H1 (cell line): ENCODE results near the gene PAQR7. TPM values are rescaled to one million over a fixed set of nuclear protein-coding genes. Genes with fewer than 3 reads are reported as not detected.

Source experiments
- SIN3A ChIP-seq, 2 experiments: IDR thresholded peaks in 1 of 2; conservative IDR thresholded peaks in 1 of 2; 2 replicates each; pipeline ENCODE4 v1.6.1; 2011 to 2012; ENCODE audit warnings: low read length in 2 of 2, improper control_type of control experiment in 1 of 2, low read depth in 1 of 2, mild to moderate bottlenecking in 1 of 2
- polyA plus RNA-seq, 7 experiments: library from polyadenylated mRNA; depleted of rRNA in 3 of 7; stranded (reverse) in 5 of 7; unstranded in 2 of 7; fragments of >200 nt in 5 of 7; fragments of 200-250 nt in 2 of 7; gene quantifications; 1 replicate in 5 of 7; 2 replicates in 1 of 7; 4 replicates in 1 of 7; pipeline versions ENCODE4 v1.2.1 to v1.2.3, GENCODE V29; 2011 to 2013; ENCODE audit warnings: missing spikeins in 2 of 7, mixed read lengths in 2 of 7
- total RNA-seq: library from RNA; stranded (reverse); fragmentation: NEBNext Ultra II Directional; extraction: Animal tissue kit (Norgen Biotek cat#: 25700); gene quantifications from 2 replicates; pipeline ENCODE4 v1.2.1, GENCODE V29; 2021

Gene PAQR7
- total and polyA plus RNA-seq, 2 of the 8 experiments (the other 6 are each of a cell fraction or from before 2014, with no cell fraction given) = 7.3 to 7.4 TPM

DNA sequence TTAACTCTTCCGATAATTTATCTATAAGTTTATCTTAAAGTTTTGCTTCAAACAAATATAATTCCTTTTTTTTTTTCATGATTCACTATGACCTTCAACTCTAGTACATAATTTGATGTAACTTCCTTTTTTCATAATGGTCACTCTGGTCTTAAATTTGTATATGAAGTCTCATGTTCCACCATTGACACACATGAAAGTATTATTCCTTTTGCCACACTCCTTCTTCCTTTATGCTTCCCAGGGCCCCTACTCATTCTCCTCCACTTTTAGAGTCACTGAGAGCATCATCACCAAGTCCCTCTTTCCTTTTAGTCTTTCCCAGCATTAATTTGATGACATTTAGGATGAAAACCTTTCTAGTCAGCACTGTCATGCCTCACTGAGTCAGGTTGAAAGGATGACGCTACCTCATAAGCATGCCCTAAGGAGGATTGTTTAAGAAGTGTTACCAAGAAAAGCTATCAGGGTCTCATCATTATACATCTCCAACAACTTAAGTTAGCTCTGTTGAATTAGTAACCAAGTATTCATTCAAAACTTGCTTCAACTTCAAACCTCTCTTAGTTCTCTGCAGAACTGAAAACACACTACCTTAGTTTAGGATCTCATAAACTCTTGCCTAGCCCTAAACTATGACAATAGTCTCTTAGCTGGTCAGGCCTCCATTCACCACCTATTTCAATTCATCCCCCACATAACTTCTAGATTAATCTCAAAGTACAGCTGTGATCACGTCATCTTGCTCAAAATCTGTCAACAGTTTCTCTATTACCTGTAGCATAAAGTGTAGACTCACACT lies 30.8 kb downstream of the PAQR7 start (continued):
- no peak for TF ChIP-seq SIN3A (conservative IDR thresholded peaks at IDR 0.05 in 1 of 2, IDR thresholded peaks at IDR 0.05 in 1 of 2; ENCODE audit: low read depth in 1 of 2, low read length in 2 of 2)
